SU-DHL-6 (cell line): ENCODE data around the gene TMEM40.

ENCODE experiments used
- CTCF ChIP-seq: fragments of 200-600 bp; sonication (generic); IDR thresholded peaks from one replicate; pipeline ENCODE4 v1.5.1; 2017; ENCODE audit warnings: antibody characterized with exemption, mild to moderate bottlenecking, low read length, moderate library complexity; ENCODE audit not compliant: insufficient read depth, poor library complexity, severe bottlenecking
- EZH2phosphoT487 ChIP-seq: fragments of 200-600 bp; sonication (generic), shearing (Covaris generic); conservative IDR thresholded peaks from 2 replicates; pipeline ENCODE4 v1.6.1; 2018; ENCODE audit warnings: mild to moderate bottlenecking, antibody characterized with exemption, low read length, moderate library complexity, mixed read lengths

- no peak for TF ChIP-seq CTCF
- no peak for TF ChIP-seq EZH2phosphoT487
These were observed 14.7 kb downstream of the TMEM40 start for GRCh38 chr3:12744326-12744725.
